Breast epithelium (tissue), 3 donors: ENCODE measurements around the gene NR3C1.

ENCODE experiments used
- CTCF ChIP-seq, 3 donors: fragments of 450-650 bp; IDR thresholded peaks; one replicate each; pipeline ENCODE4 v1.5.1; 2016 to 2017; ENCODE audit warnings: antibody characterized with exemption in 3 of 3, mild to moderate bottlenecking in 3 of 3, moderate library complexity in 3 of 3
- POLR2A ChIP-seq: fragments of 450-650 bp; IDR thresholded peaks from one replicate; pipeline ENCODE4 v1.6.1; 2016; ENCODE audit warnings: antibody characterized with exemption, mild to moderate bottlenecking, moderate library complexity

GRCh38 chr5:143297756-143298155 is 105.7 kb downstream of the NR3C1 start:
- TF ChIP-seq CTCF (IDR thresholded peaks at IDR 0.05) (no peak), POLR2A (no peak)
